ENCODE data around the gene STRN4.

Gene STRN4

DNA sequence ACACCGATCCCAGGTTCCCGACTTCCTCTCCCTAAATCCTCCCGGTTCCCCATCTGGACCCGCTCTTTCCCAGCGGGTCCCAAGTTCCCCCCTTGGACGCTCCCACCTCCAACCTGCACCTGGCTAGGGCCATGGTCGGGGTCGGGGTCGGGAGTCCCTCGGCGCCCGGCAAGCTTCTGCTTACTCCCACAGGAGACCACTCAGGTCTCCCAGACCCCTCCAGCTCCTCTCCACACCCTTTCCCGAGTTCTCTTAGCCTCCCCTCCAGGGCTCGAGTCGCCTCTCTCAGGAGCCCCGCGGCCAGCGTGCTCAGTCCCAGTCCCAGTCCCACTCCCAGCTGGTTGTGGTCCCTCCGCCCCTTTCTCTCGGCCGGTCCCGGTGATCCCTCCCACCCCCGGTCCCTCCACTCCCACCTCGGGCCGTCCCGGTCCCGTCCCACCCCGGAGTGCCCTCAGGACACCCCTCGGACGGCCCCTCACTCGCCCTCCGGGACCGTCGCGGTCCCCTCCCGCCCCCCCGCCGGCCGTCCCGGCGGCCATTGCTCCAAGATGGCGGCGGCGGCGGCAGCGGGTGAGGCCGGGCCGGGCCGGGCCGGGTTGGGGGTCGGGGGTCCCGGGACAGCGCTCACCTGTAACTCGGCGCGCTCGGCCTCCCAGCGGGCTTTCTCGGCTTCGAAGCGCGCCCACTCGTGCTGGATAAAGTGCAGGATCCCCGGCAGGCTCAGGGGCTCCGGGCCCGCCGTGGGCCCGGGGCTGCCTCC lies 549 bp downstream of the STRN4 start, which contains the start of gene FKRP:
Gene FKRP (plus strand): TSS at position 537 of the 760 bp plus-strand sequence. CDS start 9,394 bp downstream, outside the sequence.
- DNase-seq: peak; percentile 35
- Histone ChIP-seq H3K79me1 (replicated peaks; ENCODE audit: low read length, poor library complexity, severe bottlenecking) (peaks cover 15% of the 10 kb centered on the region), H2BK15ac (ENCODE audit: low read depth, poor library complexity, severe bottlenecking) (peak within 1 kb of the TSS; percentile 74), H4K8ac (ENCODE audit: low read length) (peak within 1 kb of the TSS; percentile 86), H3K27me3 (ENCODE audit: control insufficient read depth in 1 of 2, insufficient read depth in 1 of 2, low read length in 2 of 2) (no peaks in the 10 kb centered on the region), H2AFZ (ENCODE audit: low read depth, low read length) (peak within 1 kb of the TSS; percentile 89), H3K27ac (ENCODE audit: low read length, poor library complexity, severe bottlenecking) (no peak within 1 kb of the TSS), H3K9me3 (ENCODE audit: control insufficient read depth, low read length) (no peaks in the 10 kb centered on the region), H3K4me3 (ENCODE audit: insufficient read depth in 1 of 2, low read depth in 1 of 2, low read length in 2 of 2) (peak within 1 kb of the TSS; percentile 94 to 96), H3K18ac (ENCODE audit: low read depth in 1 of 2, low read length in 2 of 2) (peak within 1 kb of the TSS; percentile 88 to 96), H3K9ac (ENCODE audit: low read length) (peak within 1 kb of the TSS; percentile 95), H3K4me2 (ENCODE audit: low read length, poor library complexity, severe bottlenecking) (peak within 1 kb of the TSS; percentile 97), H2BK12ac (ENCODE audit: low read length in 2 of 2) (peak within 1 kb of the TSS; percentile 31 to 43), H3K14ac (ENCODE audit: low read length in 2 of 2) (peak within 1 kb of the TSS in 1 of 2 experiments; percentile 80), H2AK5ac (ENCODE audit: low read length, severe bottlenecking) (peak within 1 kb of the TSS; percentile 15), H4K91ac (ENCODE audit: low read length) (peak within 1 kb of the TSS; percentile 78), H2BK120ac (ENCODE audit: low read depth, low read length) (peak within 1 kb of the TSS; percentile 82), H2BK5ac (ENCODE audit: low read depth, low read length, poor library complexity, severe bottlenecking) (peak within 1 kb of the TSS; percentile 75), H3K4ac (ENCODE audit: low read depth in 1 of 2, low read length in 2 of 2) (peak within 1 kb of the TSS; percentile 76 to 95), H3K36me3 (ENCODE audit: control insufficient read depth in 1 of 2, insufficient read depth in 2 of 2, low read depth in 1 of 2, low read length in 2 of 2) (peaks cover 17 to 22% of the 10 kb centered on the region in 2 experiments), H3K4me1 (ENCODE audit: control insufficient read depth, insufficient read depth, low read depth, low read length) (peaks cover 26% of the 10 kb centered on the region), H3K23ac (ENCODE audit: low read length in 2 of 2) (peak within 1 kb of the TSS in 1 of 2 experiments; percentile 90)
- WGBS: under 1% methylated on average over 39 of the region's 68 CpGs

DNA sequence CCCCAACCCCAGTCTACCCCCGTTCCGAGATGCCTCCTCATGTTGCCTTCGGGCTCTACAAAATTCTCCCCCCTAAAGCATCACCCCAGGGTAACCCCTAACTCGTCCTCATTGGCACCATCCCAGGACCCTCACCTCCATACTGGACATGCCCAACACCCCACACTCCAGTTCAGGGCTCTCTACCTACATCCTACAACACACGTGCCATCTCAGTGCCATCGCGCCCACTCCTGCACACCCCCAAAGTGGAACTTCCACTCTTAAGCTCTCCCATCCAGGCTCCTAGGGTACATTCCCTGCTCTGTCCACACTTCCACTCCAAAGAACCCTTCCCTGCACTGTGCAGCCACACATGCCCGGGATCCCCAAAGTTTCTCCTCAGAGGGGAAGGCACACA lies 1.2 kb downstream of the STRN4 start:
- no peak overlapping the region for H2BK5ac ChIP-seq (ENCODE audit: low read depth, low read length, poor library complexity, severe bottlenecking)
- no peak overlapping the region for H2BK12ac ChIP-seq (ENCODE audit: low read length in 2 of 2)
- H3K79me1 ChIP-seq (replicated peaks; ENCODE audit: low read length, poor library complexity, severe bottlenecking): peaks cover 15% of the 10 kb centered on the region
- H4K91ac ChIP-seq (ENCODE audit: low read length): no peak overlapping the region
- peak overlapping the region in 1 of 2 experiments; percentile 76 for H3K4ac ChIP-seq (ENCODE audit: low read depth in 1 of 2, low read length in 2 of 2)
- H3K36me3 ChIP-seq (ENCODE audit: control insufficient read depth in 1 of 2, insufficient read depth in 2 of 2, low read depth in 1 of 2, low read length in 2 of 2): peaks cover 14 to 22% of the 10 kb centered on the region in 2 experiments
- no peak overlapping the region for H2AK5ac ChIP-seq (ENCODE audit: low read length, severe bottlenecking)
- H3K14ac ChIP-seq (ENCODE audit: low read length in 2 of 2): no peak overlapping the region
- H3K4me1 ChIP-seq (ENCODE audit: control insufficient read depth, insufficient read depth, low read depth, low read length): peaks cover 30% of the 10 kb centered on the region
- peak overlapping the region; percentile 95 for H3K9ac ChIP-seq (ENCODE audit: low read length)
- H3K27me3 ChIP-seq (ENCODE audit: control insufficient read depth in 1 of 2, insufficient read depth in 1 of 2, low read length in 2 of 2): no peaks in the 10 kb centered on the region
- peak overlapping the region; percentile 45 for H2BK120ac ChIP-seq (ENCODE audit: low read depth, low read length)
- H3K23ac ChIP-seq (ENCODE audit: low read length in 2 of 2): peak overlapping the region in 1 of 2 experiments; percentile 54
- WGBS: 30% methylated on average over 8 of the region's 8 CpGs
- H2AFZ ChIP-seq (ENCODE audit: low read depth, low read length): no peak overlapping the region
- H2BK15ac ChIP-seq (ENCODE audit: low read depth, poor library complexity, severe bottlenecking): no peak overlapping the region
- H4K8ac ChIP-seq (ENCODE audit: low read length): no peak overlapping the region
- peak overlapping the region; percentile 94 to 96 for H3K4me3 ChIP-seq (ENCODE audit: insufficient read depth in 1 of 2, low read depth in 1 of 2, low read length in 2 of 2)
- DNase-seq: no peak
- peak overlapping the region; percentile 90 for H3K4me2 ChIP-seq (ENCODE audit: low read length, poor library complexity, severe bottlenecking)
- H3K27ac ChIP-seq (ENCODE audit: low read length, poor library complexity, severe bottlenecking): no peak overlapping the region
- no peaks in the 10 kb centered on the region for H3K9me3 ChIP-seq (ENCODE audit: control insufficient read depth, low read length)
- peak overlapping the region in 1 of 2 experiments; percentile 37 for H3K18ac ChIP-seq (ENCODE audit: low read depth in 1 of 2, low read length in 2 of 2)

DNA sequence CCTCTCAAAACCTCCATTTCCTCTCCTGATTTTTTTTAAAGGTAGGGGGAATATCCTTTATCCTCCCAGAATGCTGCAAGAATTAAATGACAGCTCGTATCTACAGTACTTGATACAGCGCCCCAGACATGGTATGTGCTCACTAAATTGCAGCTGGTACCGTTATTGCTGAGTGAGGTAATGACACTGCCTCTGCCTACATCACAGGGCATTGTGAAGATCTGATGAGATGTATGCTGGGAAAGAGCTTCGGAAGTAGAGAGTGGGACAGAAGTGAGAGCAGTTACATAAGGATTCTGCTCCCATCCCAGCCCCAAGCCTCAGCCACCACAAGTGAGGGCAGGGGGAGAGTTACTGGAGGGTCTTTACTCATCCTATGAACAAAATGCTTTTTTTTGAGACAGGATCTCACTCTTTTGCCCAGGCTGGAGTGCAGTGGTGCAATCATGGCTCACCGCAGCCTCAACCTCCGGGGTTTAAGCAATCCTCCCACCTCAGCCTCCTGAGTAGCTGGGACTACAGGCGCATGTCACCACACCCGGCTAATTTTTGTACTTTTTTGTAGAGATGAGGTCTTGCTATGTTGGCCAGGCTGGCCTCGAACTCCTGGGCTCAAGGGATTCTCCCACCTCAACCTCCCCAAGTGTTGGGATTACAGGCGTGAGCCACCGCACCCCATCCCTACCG lies 2.1 kb downstream of the STRN4 start:
- Histone ChIP-seq H3K79me1 (replicated peaks; ENCODE audit: low read length, poor library complexity, severe bottlenecking) (peaks cover 15% of the 10 kb centered on the region), H3K36me3 (ENCODE audit: control insufficient read depth in 1 of 2, insufficient read depth in 2 of 2, low read depth in 1 of 2, low read length in 2 of 2) (peaks cover 10 to 25% of the 10 kb centered on the region in 2 experiments), H3K9ac (ENCODE audit: low read length) (peak overlapping the region; percentile 1), H3K4me1 (ENCODE audit: control insufficient read depth, insufficient read depth, low read depth, low read length) (peaks cover 30% of the 10 kb centered on the region), H4K8ac (ENCODE audit: low read length) (no peak overlapping the region), H2AFZ (ENCODE audit: low read depth, low read length) (no peak overlapping the region), H2BK12ac (ENCODE audit: low read length in 2 of 2) (no peak overlapping the region), H3K4ac (ENCODE audit: low read depth in 1 of 2, low read length in 2 of 2) (no peak overlapping the region), H4K91ac (ENCODE audit: low read length) (no peak overlapping the region), H3K4me2 (ENCODE audit: low read length, poor library complexity, severe bottlenecking) (no peak overlapping the region), H3K9me3 (ENCODE audit: control insufficient read depth, low read length) (no peaks in the 10 kb centered on the region), H3K27me3 (ENCODE audit: control insufficient read depth in 1 of 2, insufficient read depth in 1 of 2, low read length in 2 of 2) (no peaks in the 10 kb centered on the region), H2BK5ac (ENCODE audit: low read depth, low read length, poor library complexity, severe bottlenecking) (no peak overlapping the region), H3K14ac (ENCODE audit: low read length in 2 of 2) (no peak overlapping the region), H3K18ac (ENCODE audit: low read depth in 1 of 2, low read length in 2 of 2) (no peak overlapping the region), H3K4me3 (ENCODE audit: insufficient read depth in 1 of 2, low read depth in 1 of 2, low read length in 2 of 2) (peak overlapping the region in 1 of 2 experiments; percentile 96), H2AK5ac (ENCODE audit: low read length, severe bottlenecking) (no peak overlapping the region), H3K23ac (ENCODE audit: low read length in 2 of 2) (peak overlapping the region in 1 of 2 experiments; percentile 92), H2BK120ac (ENCODE audit: low read depth, low read length) (no peak overlapping the region), H2BK15ac (ENCODE audit: low read depth, poor library complexity, severe bottlenecking) (no peak overlapping the region), H3K27ac (ENCODE audit: low read length, poor library complexity, severe bottlenecking) (no peak overlapping the region)
- no peak for DNase-seq
- WGBS: 98% methylated on average over 10 of the region's 12 CpGs

DNA sequence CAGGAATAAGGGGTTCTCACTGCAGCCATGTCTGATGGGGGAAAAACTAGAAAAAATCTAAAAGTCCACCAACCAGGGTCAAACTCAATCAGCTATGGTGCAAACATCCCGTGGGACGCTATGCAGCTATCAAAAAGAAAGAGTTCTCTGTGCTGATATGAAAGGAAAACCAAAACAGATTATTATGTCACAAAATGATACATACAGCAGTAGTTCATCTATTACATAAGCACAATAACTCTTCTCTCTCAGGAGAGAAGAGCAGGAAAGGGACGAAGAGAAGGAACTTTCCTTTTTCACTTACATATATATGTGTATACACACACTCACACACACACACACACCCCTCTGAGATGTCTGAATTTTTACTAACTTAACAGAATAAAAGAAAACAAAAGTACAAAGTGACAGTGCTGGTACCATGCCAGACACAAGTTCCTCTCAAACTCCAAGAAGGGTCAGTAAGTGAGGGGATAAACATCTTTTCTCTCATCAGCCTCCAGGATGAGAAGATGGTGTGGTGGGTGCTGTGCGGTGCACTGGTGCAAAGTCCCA lies 3.2 kb downstream of the STRN4 start:
- Histone ChIP-seq H2AK5ac (ENCODE audit: low read length, severe bottlenecking) (no peak overlapping the region), H3K79me1 (replicated peaks; ENCODE audit: low read length, poor library complexity, severe bottlenecking) (peaks cover 17% of the 10 kb centered on the region), H3K4ac (ENCODE audit: low read depth in 1 of 2, low read length in 2 of 2) (no peak overlapping the region), H3K9me3 (ENCODE audit: control insufficient read depth, low read length) (no peaks in the 10 kb centered on the region), H2AFZ (ENCODE audit: low read depth, low read length) (no peak overlapping the region), H3K4me1 (ENCODE audit: control insufficient read depth, insufficient read depth, low read depth, low read length) (peaks cover 30% of the 10 kb centered on the region), H3K23ac (ENCODE audit: low read length in 2 of 2) (peak overlapping the region in 1 of 2 experiments; percentile 89), H2BK5ac (ENCODE audit: low read depth, low read length, poor library complexity, severe bottlenecking) (no peak overlapping the region), H3K4me2 (ENCODE audit: low read length, poor library complexity, severe bottlenecking) (no peak overlapping the region), H3K27ac (ENCODE audit: low read length, poor library complexity, severe bottlenecking) (no peak overlapping the region), H3K4me3 (ENCODE audit: insufficient read depth in 1 of 2, low read depth in 1 of 2, low read length in 2 of 2) (no peak overlapping the region), H4K91ac (ENCODE audit: low read length) (no peak overlapping the region), H2BK15ac (ENCODE audit: low read depth, poor library complexity, severe bottlenecking) (no peak overlapping the region), H3K9ac (ENCODE audit: low read length) (no peak overlapping the region), H2BK12ac (ENCODE audit: low read length in 2 of 2) (no peak overlapping the region), H3K36me3 (ENCODE audit: control insufficient read depth in 1 of 2, insufficient read depth in 2 of 2, low read depth in 1 of 2, low read length in 2 of 2) (peaks cover 12 to 33% of the 10 kb centered on the region in 2 experiments), H2BK120ac (ENCODE audit: low read depth, low read length) (no peak overlapping the region), H3K27me3 (ENCODE audit: control insufficient read depth in 1 of 2, insufficient read depth in 1 of 2, low read length in 2 of 2) (no peaks in the 10 kb centered on the region), H3K18ac (ENCODE audit: low read depth in 1 of 2, low read length in 2 of 2) (no peak overlapping the region), H4K8ac (ENCODE audit: low read length) (no peak overlapping the region), H3K14ac (ENCODE audit: low read length in 2 of 2) (no peak overlapping the region)
- DNase-seq: no peak
- 100% methylated on average over 1 of the region's 4 CpGs for WGBS
